ENCODE measurements around the gene GIT1.

DNA sequence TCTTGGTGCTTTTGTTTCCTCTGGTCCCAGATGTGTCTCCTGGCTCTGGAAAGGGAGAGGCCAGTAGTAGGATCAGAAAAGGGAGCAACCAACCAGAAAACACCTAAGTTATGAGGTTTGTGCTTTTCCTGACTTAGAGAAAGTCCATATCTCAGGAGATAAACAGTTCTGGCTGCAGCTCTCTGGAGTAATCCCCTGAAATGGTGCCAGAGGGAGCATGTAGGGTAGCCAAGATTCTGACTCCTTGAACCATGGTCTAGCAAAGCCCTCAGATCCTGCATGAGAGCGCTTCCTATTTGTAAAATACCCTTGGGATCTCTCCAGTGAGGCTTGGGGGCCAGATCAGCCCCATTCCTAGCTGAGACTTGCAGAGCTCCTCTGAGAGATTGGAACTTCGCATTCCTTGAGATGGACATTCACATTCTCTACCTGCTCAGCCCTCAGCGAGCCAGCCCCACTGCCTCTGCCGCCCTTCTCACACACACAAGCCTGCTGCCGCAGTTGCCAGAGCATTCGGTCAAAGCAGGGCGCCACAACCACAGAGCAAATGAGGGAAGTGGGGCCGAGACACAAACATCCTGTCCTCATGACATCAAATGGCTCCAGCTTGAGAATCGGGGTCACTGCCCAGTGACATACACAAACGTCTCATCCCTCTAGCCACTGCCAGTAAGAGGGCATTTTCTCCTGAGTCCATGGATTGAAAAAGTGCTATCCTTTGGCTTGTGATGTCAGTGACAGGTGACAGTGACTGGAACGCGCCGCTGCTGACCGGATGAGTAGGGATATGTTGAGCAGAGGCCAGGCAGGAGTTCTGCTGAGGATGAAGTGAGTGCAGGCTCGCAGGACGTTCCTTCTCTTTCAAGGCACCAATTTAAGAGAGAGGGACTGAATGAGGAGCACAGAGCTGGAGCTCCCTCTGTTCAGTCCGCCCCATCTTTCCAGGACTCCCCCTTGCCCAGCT is 27.6 kb downstream of the GIT1 start:
- TF ChIP-seq, protein P1, sequence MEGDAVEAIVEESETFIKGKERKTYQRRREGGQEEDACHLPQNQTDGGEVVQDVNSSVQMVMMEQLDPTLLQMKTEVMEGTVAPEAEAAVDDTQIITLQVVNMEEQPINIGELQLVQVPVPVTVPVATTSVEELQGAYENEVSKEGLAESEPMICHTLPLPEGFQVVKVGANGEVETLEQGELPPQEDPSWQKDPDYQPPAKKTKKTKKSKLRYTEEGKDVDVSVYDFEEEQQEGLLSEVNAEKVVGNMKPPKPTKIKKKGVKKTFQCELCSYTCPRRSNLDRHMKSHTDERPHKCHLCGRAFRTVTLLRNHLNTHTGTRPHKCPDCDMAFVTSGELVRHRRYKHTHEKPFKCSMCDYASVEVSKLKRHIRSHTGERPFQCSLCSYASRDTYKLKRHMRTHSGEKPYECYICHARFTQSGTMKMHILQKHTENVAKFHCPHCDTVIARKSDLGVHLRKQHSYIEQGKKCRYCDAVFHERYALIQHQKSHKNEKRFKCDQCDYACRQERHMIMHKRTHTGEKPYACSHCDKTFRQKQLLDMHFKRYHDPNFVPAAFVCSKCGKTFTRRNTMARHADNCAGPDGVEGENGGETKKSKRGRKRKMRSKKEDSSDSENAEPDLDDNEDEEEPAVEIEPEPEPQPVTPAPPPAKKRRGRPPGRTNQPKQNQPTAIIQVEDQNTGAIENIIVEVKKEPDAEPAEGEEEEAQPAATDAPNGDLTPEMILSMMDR (conservative IDR thresholded peaks at IDR 0.05; ENCODE audit: low read depth, low read length), result no peak
- no peak for TF ChIP-seq EZH2 (IDR thresholded peaks at IDR 0.05; ENCODE audit: borderline replicate concordance, low read depth, low read length, poor library complexity, severe bottlenecking)

All from A673 (cell line).